Small intestine (tissue), 7 donors: Measurements from ENCODE around the gene FOS. TPM values are rescaled to one million over a fixed set of nuclear protein-coding genes. Genes with fewer than 3 reads are reported as not detected.
"Not testable (repeated sequence)": the region's sequence is repeated elsewhere in the genome, so short reads cannot be mapped to it uniquely, and the experiment has no call there.

Source experiments
- DNase-seq, 2 donors: peaks; one replicate each; pipeline versions ENCODE4 v3.0.0 to v3.0.0-alpha.2; 2013
- FAIRE-seq: peaks from 2 replicates; lab custom pipeline; 2012; peaks lifted over from hg19 to GRCh38; lab: Jason Lieb, UNC
- H3K27ac ChIP-seq, 3 donors: one replicate each; pipeline ENCODE4 v1.5.1; 2013; ENCODE audit warnings: low read length in 2 of 3, mild to moderate bottlenecking in 2 of 3, control low read depth in 1 of 3, inconsistent platforms in 1 of 3, low read depth in 1 of 3, moderate library complexity in 1 of 3
- H3K27me3 ChIP-seq, 3 donors: one replicate each; pipeline ENCODE4 v1.6.1; 2013; ENCODE audit warnings: low read length in 3 of 3, inconsistent platforms in 1 of 3; ENCODE audit not compliant: control insufficient read depth in 3 of 3, insufficient read depth in 3 of 3
- H3K36me3 ChIP-seq, 3 donors: one replicate each; pipeline ENCODE4 v1.6.1; 2013; ENCODE audit warnings: low read length in 3 of 3, inconsistent platforms in 1 of 3, low read depth in 1 of 3, mild to moderate bottlenecking in 1 of 3, moderate library complexity in 1 of 3; ENCODE audit not compliant: control insufficient read depth in 3 of 3, insufficient read depth in 2 of 3
- H3K4me1 ChIP-seq, 3 donors: one replicate each; pipeline ENCODE4 v1.6.1; 2013; ENCODE audit warnings: low read length in 2 of 3, inconsistent platforms in 1 of 3, low read depth in 1 of 3, mild to moderate bottlenecking in 1 of 3, moderate library complexity in 1 of 3; ENCODE audit not compliant: control insufficient read depth in 3 of 3, insufficient read depth in 2 of 3
- H3K4me3 ChIP-seq, 3 donors: one replicate each; pipeline ENCODE4 v1.5.1; 2013; ENCODE audit warnings: low read length in 3 of 3, control low read depth in 1 of 3, inconsistent platforms in 1 of 3, low read depth in 1 of 3, mild to moderate bottlenecking in 1 of 3, moderate library complexity in 1 of 3
- H3K9me3 ChIP-seq, 2 donors: one replicate each; pipeline ENCODE4 v1.6.1; 2013; ENCODE audit warnings: low read depth in 1 of 2, low read length in 1 of 2; ENCODE audit not compliant: control insufficient read depth in 2 of 2, insufficient read depth in 1 of 2
- WGBS, 3 donors: extraction: QIAGEN DNeasy Blood & Tissue Kit; methylation state at CpG; one replicate each; pipeline ENCODE4 v1.1.7; 2013; 5-methylcytosine and 5-hydroxymethylcytosine counted together
- polyA plus RNA-seq, 4 donors: library from polyadenylated mRNA; stranded (reverse) in 3 of 4; unstranded in 1 of 4; fragments of 200-250 nt in 3 of 4; fragments of 120-200 nt in 1 of 4; gene quantifications; one replicate each; pipeline versions ENCODE4 v1.2.1 to v1.2.3, GENCODE V29; 2013
- donor health status: healthy with polysubstance abuse.
- donor health status: control.
- donor health status: control.
- donor health status: Bipolar disorder and iron deficiency.
- donor health status: healthy.

The FOS gene
- polyA plus RNA-seq, 4 donors, result 71.6 to 1,102 (median 240) TPM

DNA sequence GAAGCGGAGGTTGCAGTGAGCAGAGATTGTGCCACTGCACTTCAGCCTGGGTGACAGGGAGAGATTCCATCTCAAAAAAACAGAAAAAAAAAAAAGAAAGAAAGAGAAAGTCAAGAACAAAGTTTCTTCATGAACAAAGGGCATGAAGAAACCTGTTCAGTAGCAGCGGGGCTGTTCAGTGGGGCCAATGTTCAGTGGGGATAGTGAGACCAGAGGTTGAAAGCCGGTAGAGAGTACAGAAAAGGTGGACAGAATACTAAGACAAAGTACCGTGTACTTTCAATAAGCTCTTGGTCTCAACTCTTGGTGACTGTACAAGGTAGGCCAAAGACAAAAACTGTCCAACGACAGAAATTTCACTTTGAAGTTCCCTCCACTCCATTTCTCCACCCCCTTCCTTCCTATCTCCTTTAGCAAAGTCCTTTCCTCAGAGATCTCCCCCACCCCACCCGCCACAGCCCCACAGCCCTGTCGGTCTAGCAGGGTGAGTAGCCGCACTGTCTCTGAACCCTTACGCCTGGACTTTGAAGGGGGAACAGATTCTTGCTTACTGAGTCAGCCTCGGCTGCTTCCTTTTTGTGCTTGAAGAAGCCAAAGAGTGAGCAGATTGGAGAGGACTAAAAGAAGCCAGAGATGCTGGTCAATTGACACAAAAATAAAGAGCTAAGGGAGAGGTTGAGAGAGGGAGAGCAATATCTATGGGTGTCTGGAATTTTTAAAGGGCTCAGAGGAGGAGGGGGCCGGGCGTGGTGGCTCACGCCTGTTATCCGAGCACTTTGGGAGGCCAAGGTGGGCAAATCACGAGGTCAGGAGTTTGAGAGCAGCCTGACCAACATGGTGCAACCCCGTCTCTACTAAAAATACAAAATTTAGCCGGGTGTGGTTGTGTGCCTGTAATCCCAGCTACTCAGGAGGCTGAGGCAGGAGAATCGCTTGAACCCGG lies 44.2 kb upstream of the FOS start:
- Histone ChIP-seq H3K27me3 (no peaks in the 10 kb centered on the region), H3K4me3 (peak overlapping the region in 1 of 3 donors; percentile 1), H3K9me3 (peaks cover 0 to 3% of the 10 kb centered on the region in 2 donors), H3K36me3 (no peaks in the 10 kb centered on the region), H3K27ac (peak overlapping the region; percentile 88 to 90 (median 90)), H3K4me1 (peaks cover 4 to 50% (median 21%) of the 10 kb centered on the region in 3 donors)
- WGBS, 3 donors, result 47 to 57% (median 52%) methylated on average over 19 of the region's 19 CpGs
- DNase-seq (peak; percentile 91 to 92), FAIRE-seq (no peak)

DNA sequence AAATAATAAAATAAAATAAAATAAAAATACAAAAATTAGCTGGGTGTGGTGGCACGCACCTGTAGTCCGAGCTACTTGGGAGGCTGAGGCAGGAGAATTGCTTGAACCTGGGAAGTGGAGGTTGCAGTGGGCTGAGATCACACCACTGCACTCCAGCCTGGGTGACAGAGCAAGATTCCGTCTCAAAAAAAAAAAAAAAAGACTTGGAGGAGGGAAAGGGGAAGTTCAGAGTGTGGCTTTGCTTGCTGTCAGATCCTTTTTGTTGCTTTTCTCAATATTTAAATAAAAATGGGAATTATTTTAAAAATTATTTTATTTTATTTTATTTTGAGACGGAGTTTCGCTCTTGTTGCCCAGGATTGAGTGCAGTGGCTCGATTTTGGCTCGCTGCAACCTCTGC lies 43.4 kb upstream of the FOS start:
- H3K4me1 ChIP-seq, result peaks cover 2 to 43% (median 18%) of the 10 kb centered on the region in 3 donors
- DNase-seq, H3K27me3 ChIP-seq, H3K9me3 ChIP-seq, H3K36me3 ChIP-seq, FAIRE-seq, H3K4me3 ChIP-seq: not testable (repeated sequence)
- WGBS, 3 donors, result 78 to 95% (median 92%) methylated on average over 7 of the region's 7 CpGs
- H3K27ac ChIP-seq, result peak overlapping the region in 1 of 3 donors; percentile 90

DNA sequence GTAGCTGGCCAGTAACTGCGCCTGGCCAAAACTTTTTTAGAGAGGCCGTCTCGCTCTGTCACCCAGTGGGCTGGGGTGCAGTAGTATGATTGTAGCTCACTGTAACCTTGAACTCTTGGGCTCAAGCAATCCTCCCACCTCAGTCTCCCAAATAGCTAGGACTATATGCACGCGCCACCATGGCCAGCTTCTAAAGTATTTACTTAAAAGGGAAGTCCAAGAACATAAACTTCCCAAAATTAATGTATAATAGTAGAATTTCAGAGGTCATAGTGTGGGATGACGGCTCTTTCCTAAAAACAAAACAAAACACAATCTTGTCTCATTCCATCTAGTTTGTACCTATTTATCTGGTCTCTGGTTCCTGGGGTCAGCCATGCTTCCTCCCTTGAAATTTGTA lies 42.2 kb upstream of the FOS start:
- H3K36me3 ChIP-seq, result no peaks in the 10 kb centered on the region
- no peak overlapping the region for H3K4me3 ChIP-seq
- no peak for DNase-seq
- H3K27ac ChIP-seq, result peak overlapping the region in 2 of 3 donors; percentile 28 to 57
- peaks cover 0 to 3% of the 10 kb centered on the region in 2 donors for H3K9me3 ChIP-seq
- peaks cover 4 to 30% (median 11%) of the 10 kb centered on the region in 3 donors for H3K4me1 ChIP-seq
- no peaks in the 10 kb centered on the region for H3K27me3 ChIP-seq
- FAIRE-seq, result no peak
- 87 to 94% (median 91%) methylated on average over 6 of the region's 6 CpGs for WGBS, 3 donors

DNA sequence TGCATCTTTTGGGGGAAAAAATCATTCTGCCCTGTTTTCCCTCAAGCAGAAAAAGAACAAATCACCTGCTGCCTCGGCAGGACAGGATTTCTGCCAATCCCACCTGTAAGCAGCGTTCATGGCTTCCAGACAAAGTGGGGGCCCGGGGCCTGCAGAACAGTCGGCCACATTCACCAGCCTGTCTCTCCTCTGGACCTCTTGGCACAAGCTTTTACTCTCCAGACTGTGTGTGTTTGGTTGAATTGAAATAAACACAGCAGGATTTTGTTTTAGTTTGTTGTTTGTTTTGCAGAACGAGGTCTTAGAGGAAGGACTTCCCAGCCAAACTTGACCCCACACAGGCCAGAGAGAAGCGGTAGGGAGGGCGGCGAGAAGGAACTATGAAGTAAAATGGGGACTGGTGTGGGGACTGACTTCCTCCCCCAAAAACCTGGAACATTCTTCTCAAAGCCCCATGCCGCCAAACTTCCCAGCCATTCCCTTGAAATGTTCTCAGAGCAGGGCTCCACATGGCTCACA lies 41.7 kb upstream of the FOS start:
- DNase-seq, result no peak
- no peaks in the 10 kb centered on the region for H3K27me3 ChIP-seq
- peaks cover 4 to 27% (median 11%) of the 10 kb centered on the region in 3 donors for H3K4me1 ChIP-seq
- H3K9me3 ChIP-seq, result peaks cover 0 to 3% of the 10 kb centered on the region in 2 donors
- WGBS, 3 donors, result 60 to 80% (median 76%) methylated on average over 9 of the region's 9 CpGs
- no peak overlapping the region for H3K4me3 ChIP-seq
- no peaks in the 10 kb centered on the region for H3K36me3 ChIP-seq
- peak overlapping the region in 2 of 3 donors; percentile 57 to 85 for H3K27ac ChIP-seq
- no peak for FAIRE-seq

DNA sequence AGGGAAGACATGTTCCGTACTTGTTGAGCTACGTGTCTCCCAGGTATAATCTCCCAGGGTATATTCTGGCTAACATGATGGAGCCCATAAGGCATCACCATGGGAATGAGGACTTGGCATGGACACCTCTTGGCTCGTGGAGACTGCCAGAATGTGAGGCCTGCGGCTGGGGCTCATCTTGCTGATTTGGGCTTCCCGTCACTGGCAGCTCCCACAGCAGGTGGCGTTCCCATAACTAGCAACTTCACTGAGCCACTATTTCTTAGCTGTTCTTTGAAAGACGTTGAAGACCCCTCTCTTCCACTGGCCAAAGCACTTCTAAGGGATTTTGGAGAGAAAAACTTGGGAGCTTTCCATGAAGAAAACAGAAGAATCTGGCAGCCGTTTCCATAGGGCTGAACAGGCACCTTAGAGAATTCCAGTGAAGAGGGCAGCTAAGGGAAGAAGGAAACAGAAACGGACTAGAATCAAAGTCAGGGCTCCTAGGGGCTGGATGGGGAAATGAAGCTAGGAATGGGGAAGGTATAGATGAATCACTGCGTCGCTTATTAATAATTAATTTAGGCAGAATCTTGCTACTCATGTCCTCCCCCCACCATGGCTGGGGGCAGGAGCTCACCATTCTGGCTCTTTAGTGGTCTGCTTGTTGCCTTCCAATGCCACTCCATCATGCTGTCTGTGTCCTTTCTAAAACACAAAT lies 39.7 kb upstream of the FOS start:
- Histone ChIP-seq H3K36me3 (no peaks in the 10 kb centered on the region), H3K9me3 (no peaks in the 10 kb centered on the region), H3K4me3 (no peak overlapping the region), H3K4me1 (peaks cover 4 to 16% (median 6%) of the 10 kb centered on the region in 3 donors), H3K27ac (peak overlapping the region in 2 of 3 donors; percentile 5 to 55), H3K27me3 (no peaks in the 10 kb centered on the region)
- FAIRE-seq, result no peak
- 63 to 70% (median 70%) methylated on average over 11 of the region's 11 CpGs for WGBS, 3 donors
- DNase-seq, result no peak

DNA sequence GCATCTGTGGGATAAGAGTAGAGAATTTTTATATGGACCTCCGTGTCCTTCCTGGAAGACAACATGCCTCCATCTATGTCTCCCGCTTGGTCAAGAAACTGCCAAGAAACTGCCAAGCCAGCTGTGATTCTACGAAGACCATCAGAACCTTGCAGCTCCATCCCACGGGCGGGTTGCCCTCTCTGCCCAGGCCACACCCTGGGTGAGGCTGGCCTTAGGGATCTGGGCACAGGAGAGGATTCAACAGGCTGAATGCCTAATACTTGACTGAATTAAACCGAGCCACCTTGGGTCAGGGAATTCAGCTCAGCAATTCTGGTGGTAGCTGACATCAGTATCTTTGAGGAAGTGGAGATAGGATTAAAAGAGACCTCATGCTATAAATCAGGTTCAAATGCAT lies 37.8 kb upstream of the FOS start:
- DNase-seq, result peak in 1 of 2 donors; percentile 52
- no peaks in the 10 kb centered on the region for H3K36me3 ChIP-seq
- no peaks in the 10 kb centered on the region for H3K27me3 ChIP-seq
- no peak overlapping the region for H3K4me3 ChIP-seq
- FAIRE-seq, result no peak
- no peaks in the 10 kb centered on the region for H3K9me3 ChIP-seq
- no peak overlapping the region for H3K27ac ChIP-seq
- H3K4me1 ChIP-seq, result peaks cover 4 to 7% (median 6%) of the 10 kb centered on the region in 3 donors
- 69 to 87% (median 72%) methylated on average over 6 of the region's 6 CpGs for WGBS, 3 donors

DNA sequence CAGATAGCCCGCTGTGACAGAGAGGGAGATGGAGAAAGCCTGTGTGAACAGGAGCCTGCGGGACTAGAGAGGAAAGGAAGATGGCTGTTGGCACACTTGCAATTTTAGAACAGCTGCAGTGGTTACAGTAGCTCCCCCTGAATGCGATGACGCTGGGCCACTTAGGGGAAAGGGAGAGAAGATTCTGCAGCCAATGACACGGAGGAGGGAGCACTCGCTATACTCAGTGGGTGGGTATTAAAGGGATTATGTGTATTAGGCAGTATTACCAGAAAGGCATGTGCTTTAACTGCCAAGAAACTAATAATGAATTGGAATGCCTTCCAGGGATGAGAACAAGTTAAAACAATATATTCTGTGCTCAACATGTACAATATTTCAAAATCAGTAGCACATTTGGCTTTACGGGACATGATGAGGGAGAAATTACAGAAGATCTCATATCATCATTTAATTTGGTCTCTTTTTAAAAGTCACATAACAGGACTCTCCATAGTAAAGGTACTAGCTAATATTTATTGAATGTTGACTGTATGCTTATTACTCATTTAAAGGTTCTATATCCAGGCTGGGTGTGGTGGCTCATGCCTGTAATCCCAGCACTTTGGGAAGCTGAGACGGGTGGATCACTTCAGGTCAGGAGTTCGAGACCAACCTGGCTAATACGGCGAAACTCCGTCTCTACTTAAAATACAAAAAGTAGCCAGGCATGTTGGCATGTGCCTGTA lies 35.9 kb upstream of the FOS start:
- Histone ChIP-seq H3K27ac (peak overlapping the region in 1 of 3 donors; percentile 43), H3K9me3 (no peaks in the 10 kb centered on the region), H3K36me3 (no peaks in the 10 kb centered on the region), H3K4me1 (peaks cover 6 to 9% (median 9%) of the 10 kb centered on the region in 3 donors), H3K4me3 (no peak overlapping the region), H3K27me3 (no peaks in the 10 kb centered on the region)
- DNase-seq (no peak), FAIRE-seq (no peak)
- WGBS, 3 donors, result 61 to 87% (median 85%) methylated on average over 12 of the region's 12 CpGs
